ENCODE results near the gene SIRT2. TPM values are rescaled to one million over a fixed set of nuclear protein-coding genes. Genes with fewer than 3 reads are reported as not detected.
A peak's percentile ranks its signal among the peaks of the same experiment; 100 is the strongest.

SIRT2 gene
- total and polyA plus RNA-seq, 2 of the 13 experiments (the other 11 are each of a cell fraction or from before 2014, with no cell fraction given) = 22.3 to 26.1 TPM

GRCh38 chr19:38917921-38918491 lies 18.6 kb upstream of the SIRT2 start:
- H4K20me1 ChIP-seq (ENCODE audit: insufficient read depth, low read length) = no peaks in the 10 kb centered on the region
- in situ Hi-C loops (cut with HindIII; ENCODE audit: extremely low pct_ligation_motif_present, low pct_unique_long_range_greater_than_20kb) (loop anchor here (25.0 kb wide), 1 partner anchor 181 kb away; the partner anchor contains the start of gene CAPN12), intact Hi-C loops (cut with micrococcal nuclease; ENCODE audit: unreplicated experiment) (no loop called here)
- no peak overlapping the region; the same call in 1 of the 2 replicates for H3K4me2 ChIP-seq (ENCODE audit: low read depth, low read length)
- CTCF ChIA-PET (ENCODE audit: low intra/inter-chr PET ratio, low total read pairs) = interaction anchor here (0.7 kb wide), 1 partner anchor 188 kb away, joined by 3 read pairs; no protein-coding TSS in a partner anchor
- BruUV-seq (replicated peaks) = no TSS peak
- WGBS (ENCODE audit: low lambda C conversion rate) = 75% methylated on average over 9 of the region's 13 CpGs
- peaks cover 12% of the 10 kb centered on the region for H3K4me1 ChIP-seq (ENCODE audit: insufficient read depth, low read length)
- peaks cover 1 to 13% of the 10 kb centered on the region in 2 experiments for H3K36me3 ChIP-seq (replicated peaks in 1 of 2; ENCODE audit: control insufficient read depth in 1 of 2, insufficient read depth in 2 of 2, low read length in 2 of 2)
- POLR2A ChIA-PET = interaction anchor here (1.0 to 1.2 kb wide), 2 partner anchors 12 kb away, joined by 4 read pairs; no protein-coding TSS in a partner anchor
- FAIRE-seq = peak; percentile 55
- no peaks in the 10 kb centered on the region for H3K79me2 ChIP-seq (ENCODE audit: insufficient read depth, low read length)
- H3K4me3 ChIP-seq (replicated peaks in 1 of 3; ENCODE audit: insufficient read depth in 1 of 3, low read depth in 2 of 3, low read length in 3 of 3) = no peak overlapping the region
- peak; percentile 62 for DNase-seq (ENCODE audit: low spot score)
- H3K9ac ChIP-seq (ENCODE audit: insufficient read depth, low read depth, low read length) = no peak overlapping the region
- ATAC-seq = peak; percentile 92
- no peak overlapping the region for H3K27ac ChIP-seq (ENCODE audit: extremely low read length, insufficient read depth, low read length)
- no peaks in the 10 kb centered on the region for H3K27me3 ChIP-seq (ENCODE audit: control insufficient read depth in 1 of 2, insufficient read depth in 2 of 2, low read length in 2 of 2)
- H2AFZ ChIP-seq (ENCODE audit: low read length) = no peak overlapping the region
- H3K9me3 ChIP-seq (ENCODE audit: low read length) = no peaks in the 10 kb centered on the region
- no peak for TF ChIP-seq MLLT10 (CRISPR knock-in tag; IDR thresholded peaks at IDR 0.05)
- no peak for TF ChIP-seq ZNF207 (IDR thresholded peaks at IDR 0.05; ENCODE audit: borderline replicate concordance)
- no peak for TF ChIP-seq LRRFIP1 (CRISPR knock-in tag; conservative IDR thresholded peaks at IDR 0.05)
- 0 out of 2 replicates have a peak, but pooled peaks have one; percentile 31 for TF ChIP-seq ZSCAN31 (CRISPR knock-in tag; IDR thresholded peaks at IDR 0.05; ENCODE audit: low read depth)
- TF ChIP-seq MED8 (CRISPR knock-in tag; IDR thresholded peaks at IDR 0.05; ENCODE audit: insufficient replicate concordance) = no peak
- TF ChIP-seq EED (CRISPR knock-in tag; IDR thresholded peaks at IDR 0.05) = no peak
- no peak for TF ChIP-seq ZNF34 (CRISPR knock-in tag; IDR thresholded peaks at IDR 0.05; ENCODE audit: borderline replicate concordance)
- 0 out of 2 replicates have a peak, but pooled peaks have one; percentile 12 for TF ChIP-seq ZNF772 (CRISPR knock-in tag; IDR thresholded peaks at IDR 0.05)
- no peak for TF ChIP-seq ZNF280D (CRISPR knock-in tag; IDR thresholded peaks at IDR 0.05)
- TF ChIP-seq E2F5 (CRISPR knock-in tag; conservative IDR thresholded peaks at IDR 0.05) = no peak
- no peak for TF ChIP-seq ZNF543 (CRISPR knock-in tag; IDR thresholded peaks at IDR 0.05)
- peak; percentile 58; the same call in 1 of the 2 replicates for TF ChIP-seq ZMYM3 (CRISPR knock-in tag; IDR thresholded peaks at IDR 0.05)
- peak; percentile 9 for TF ChIP-seq TEAD3 (CRISPR knock-in tag; optimal IDR thresholded peaks at IDR 0.05; ENCODE audit: borderline replicate concordance)
- TF ChIP-seq FOXA3 (CRISPR knock-in tag; IDR thresholded peaks at IDR 0.05) = peak; percentile 55
- TF ChIP-seq TARDBP (CRISPR knock-in tag; IDR thresholded peaks at IDR 0.05) = 0 out of 2 replicates have a peak, but pooled peaks have one; percentile 29
- no peak for TF ChIP-seq ZNF563 (CRISPR knock-in tag; IDR thresholded peaks at IDR 0.05)

All from HepG2 (cell line).